B cell (primary cell): ENCODE data around the gene PDZRN4. TPM values are rescaled to one million over a fixed set of nuclear protein-coding genes. Genes with fewer than 3 reads are reported as not detected.

Experiments
- ATAC-seq: fragments of 200-7000 bp; cut with Tn5 transposase; one replicate; pipeline ENCODE4 v1.10.0; 2021; ENCODE audit warnings: low read depth, mild to moderate bottlenecking, moderate number of reproducible peaks, moderate library complexity
- CTCF ChIA-PET: fragments of 350-600 bp; sonication (Branson Sonifier 250); formaldehyde crosslinking; loops from one replicate; lab custom pipeline; 2021; ENCODE audit warnings: antibody characterized with exemption, inconsistent platforms; lab: Charles Lee
- POLR2A ChIA-PET: fragments of 350-600 bp; sonication (Branson Sonifier 250); formaldehyde crosslinking; loops from one replicate; lab custom pipeline; 2021; ENCODE audit warnings: antibody characterized with exemption; lab: Charles Lee
- DNase-seq: peaks from one replicate; pipeline ENCODE4 v3.0.0; 2013
- H2AFZ ChIP-seq: 2 replicates; pipeline ENCODE4 v1.6.1; 2012; ENCODE audit warnings: mild to moderate bottlenecking, low read depth, low read length; ENCODE audit not compliant: insufficient read depth, poor library complexity, severe bottlenecking
- H3K27ac ChIP-seq, 2 donors: 1 replicate in 1 of 2; 2 replicates in 1 of 2; pipeline ENCODE4 v1.5.1; 2012 to 2013; ENCODE audit warnings: low read length in 2 of 2, mild to moderate bottlenecking in 2 of 2, moderate library complexity in 1 of 2
- H3K27me3 ChIP-seq, 4 experiments: fragments of 200-600 bp in 1 of 4; sonication (generic) in 1 of 4; replicated peaks in 1 of 4; 1 replicate in 2 of 4; 2 replicates in 2 of 4; pipeline versions ENCODE4 v1.6.1 to v1.7.0; 2013 to 2016; ENCODE audit warnings: low read length in 3 of 4, mild to moderate bottlenecking in 2 of 4, mixed read lengths in 1 of 4, moderate library complexity in 1 of 4; ENCODE audit not compliant: insufficient read depth in 4 of 4, control insufficient read depth in 3 of 4; ENCODE audit errors: control extremely low read depth in 1 of 4
- H3K36me3 ChIP-seq, 2 experiments: replicated peaks in 1 of 2; 1 replicate in 1 of 2; 2 replicates in 1 of 2; pipeline versions ENCODE4 v1.6.1 to v1.7.1; 2013; ENCODE audit warnings: low read length in 1 of 2; ENCODE audit not compliant: insufficient read depth in 2 of 2, control insufficient read depth in 1 of 2; ENCODE audit errors: control extremely low read depth in 1 of 2, extremely low read depth in 1 of 2
- H3K4me1 ChIP-seq, 2 donors: fragments of 200-600 bp in 1 of 2; sonication (generic) in 1 of 2; 1 replicate in 1 of 2; 2 replicates in 1 of 2; pipeline versions ENCODE4 v1.5.1 to v1.6.1; 2013 to 2017; ENCODE audit warnings: low read length in 2 of 2; ENCODE audit not compliant: control insufficient read depth in 2 of 2, insufficient read depth in 2 of 2
- H3K4me2 ChIP-seq: replicated peaks from 2 replicates; pipeline ENCODE3; 2012; ENCODE audit warnings: mild to moderate bottlenecking, low read depth, low read length; ENCODE audit not compliant: poor library complexity, severe bottlenecking
- H3K4me3 ChIP-seq, 5 experiments: fragments of 200-600 bp in 1 of 5; sonication (generic) in 1 of 5; 1 replicate in 3 of 5; 2 replicates in 2 of 5; pipeline versions ENCODE4 v1.5.1 to v1.7.0; 2011 to 2016; ENCODE audit warnings: low read length in 4 of 5, mild to moderate bottlenecking in 4 of 5, low read depth in 2 of 5, control low read depth in 1 of 5, moderate library complexity in 1 of 5; ENCODE audit not compliant: insufficient read depth in 1 of 5; ENCODE audit errors: control extremely low read depth in 1 of 5, extremely low read depth in 1 of 5
- H3K79me2 ChIP-seq: fragments of 200-600 bp; sonication (generic); one replicate; pipeline ENCODE4 v1.6.0; 2016; ENCODE audit warnings: low read length; ENCODE audit not compliant: control insufficient read depth, insufficient read depth
- H3K9ac ChIP-seq: fragments of 200-600 bp; sonication (generic); 2 replicates; pipeline ENCODE4 v1.6.1; 2017; ENCODE audit warnings: mild to moderate bottlenecking, low read length, moderate library complexity
- H3K9me3 ChIP-seq, 3 donors: one replicate each; pipeline versions ENCODE4 v1.6.1 to v1.7.1; 2013; ENCODE audit warnings: low read length in 2 of 3; ENCODE audit not compliant: control insufficient read depth in 2 of 3, insufficient read depth in 1 of 3; ENCODE audit errors: control extremely low read depth in 1 of 3
- H4K20me1 ChIP-seq: 2 replicates; pipeline ENCODE4 v1.6.0; 2012; ENCODE audit warnings: mild to moderate bottlenecking, low read length; ENCODE audit not compliant: insufficient read depth, control insufficient read depth, poor library complexity, severe bottlenecking
- H3K27ac Mint-ChIP-seq: one replicate; pipeline ENCODE4 v1.8.0; 2021; ENCODE audit warnings: mixed read lengths
- H3K27me3 Mint-ChIP-seq: one replicate; pipeline ENCODE4 v1.8.0; 2021; ENCODE audit warnings: mixed read lengths
- H3K4me1 Mint-ChIP-seq: one replicate; pipeline ENCODE4 v1.8.0; 2021; ENCODE audit warnings: mixed read lengths
- H3K4me3 Mint-ChIP-seq: one replicate; pipeline ENCODE4 v1.8.0; 2021; ENCODE audit warnings: mixed read lengths
- H3K9me3 Mint-ChIP-seq: one replicate; pipeline ENCODE4 v1.8.0; 2022; ENCODE audit warnings: mixed read lengths; ENCODE audit not compliant: insufficient read depth
- CTCF ChIP-seq: fragments of 200-600 bp; IDR thresholded peaks from one replicate; pipeline ENCODE4 v1.8.0; 2022; ENCODE audit warnings: antibody characterized with exemption, mild to moderate bottlenecking
- EZH2 ChIP-seq: IDR thresholded peaks from 2 replicates; pipeline ENCODE4 v1.6.1; 2012; ENCODE audit warnings: borderline replicate concordance, low read depth, mild to moderate bottlenecking, moderate library complexity, low read length; ENCODE audit not compliant: insufficient read depth, poor library complexity, severe bottlenecking
- WGBS: methylation state at CpG from one replicate; pipeline ENCODE4 v1.1.5; 2013; ENCODE audit warnings: missing lambda C conversion rate; ENCODE audit not compliant: insufficient coverage; 5-methylcytosine and 5-hydroxymethylcytosine counted together
- intact Hi-C: fragments of 100-400 bp; cut with micrococcal nuclease; formaldehyde crosslinking; loops from one replicate; pipeline ENCODE4 v1.10.0; 2022
- polyA plus RNA-seq: library from polyadenylated mRNA; depleted of rRNA; stranded (reverse); fragments of >200 nt; gene quantifications from 2 replicates; pipeline ENCODE4 v1.2.3, GENCODE V29; 2012
- total RNA-seq, 2 donors: library from RNA; stranded (reverse); fragments of 120-200 nt in 1 of 2; gene quantifications; 1 replicate in 1 of 2; 2 replicates in 1 of 2; pipeline versions ENCODE4 v1.2.3 to v1.2.4, GENCODE V29; 2013 to 2022

PDZRN4 gene
- total and polyA plus RNA-seq, 2 donors (not counting 1 experiment from before 2014, with no cell fraction given), result not detected

GRCh38 chr12:41437563-41437962 is 249.4 kb downstream of the PDZRN4 start:
- H3K9me3 ChIP-seq, result no peaks in the 10 kb centered on the region

More at GRCh38 chr12:41437563-41437962, 249.4 kb downstream of the PDZRN4 start:
- TF ChIP-seq CTCF (no peak), EZH2 (no peak)
- WGBS, result 53% methylated on average over 3 of the region's 5 CpGs
- H4K20me1 ChIP-seq, result no peaks in the 10 kb centered on the region
- no peak overlapping the region for H3K27ac ChIP-seq
- H2AFZ ChIP-seq, result no peak overlapping the region
- H3K36me3 ChIP-seq, result no peaks in the 10 kb centered on the region
- H3K27me3 ChIP-seq, result no peaks in the 10 kb centered on the region
- no peaks in the 10 kb centered on the region for H3K4me1 ChIP-seq
- DNase-seq (no peak), ATAC-seq (no peak)
- no peak overlapping the region for H3K4me2 ChIP-seq
- no peaks in the 10 kb centered on the region for H3K79me2 ChIP-seq
- H3K9ac ChIP-seq, result no peak overlapping the region
- Mint-ChIP-seq H3K27me3 (peaks cover 4% of the 10 kb centered on the region), H3K4me3 (no peak overlapping the region), H3K9me3 (no peaks in the 10 kb centered on the region), H3K4me1 (peaks cover 2% of the 10 kb centered on the region), H3K27ac (no peak overlapping the region)
- intact Hi-C loops, result no loop called here
- CTCF ChIA-PET, result no interaction called here
- H3K4me3 ChIP-seq, result no peak overlapping the region
- POLR2A ChIA-PET, result no interaction called here
